ENCODE results near the gene TIPIN.

GRCh38 chr15:66369773-66370651, 13.5 kb upstream of the TIPIN start:
- TF ChIP-seq CTCF (IDR thresholded peaks at IDR 0.05) (no peak), POLR2A (IDR thresholded peaks at IDR 0.05) (no peak), POLR2AphosphoS5 (IDR thresholded peaks at IDR 0.05) (no peak)

All from gastroesophageal sphincter (tissue), 3 donors.